Subcutaneous abdominal adipose tissue (tissue), 5 donors: Measurements from ENCODE around the gene ANKRD42.
"Not testable (repeated sequence)": the region's sequence is repeated elsewhere in the genome, so short reads cannot be mapped to it uniquely, and the experiment has no call there.

Experiments
- H3K27ac ChIP-seq: one replicate; pipeline ENCODE4 v1.7.0; 2013; ENCODE audit warnings: low read depth, mild to moderate bottlenecking, inconsistent platforms, low read length, moderate library complexity
- H3K27me3 ChIP-seq, 5 donors: one replicate each; pipeline ENCODE4 v1.7.0; 2013; ENCODE audit warnings: low read length in 5 of 5, inconsistent platforms in 1 of 5; ENCODE audit not compliant: control insufficient read depth in 5 of 5, insufficient read depth in 4 of 5
- H3K36me3 ChIP-seq, 5 donors: one replicate each; pipeline ENCODE4 v1.7.0; 2013; ENCODE audit warnings: low read length in 5 of 5; ENCODE audit not compliant: control insufficient read depth in 5 of 5, insufficient read depth in 5 of 5
- H3K4me1 ChIP-seq, 5 donors: one replicate each; pipeline ENCODE4 v1.7.0; 2013; ENCODE audit warnings: low read length in 5 of 5, mild to moderate bottlenecking in 3 of 5, moderate library complexity in 1 of 5; ENCODE audit not compliant: control insufficient read depth in 5 of 5, insufficient read depth in 5 of 5
- H3K4me3 ChIP-seq, 5 donors: one replicate each; pipeline ENCODE4 v1.7.0; 2013; ENCODE audit warnings: low read length in 5 of 5, low read depth in 1 of 5
- H3K9ac ChIP-seq, 5 donors: one replicate each; pipeline ENCODE4 v1.7.0; 2013; ENCODE audit warnings: low read length in 5 of 5, mild to moderate bottlenecking in 4 of 5, moderate library complexity in 3 of 5
- H3K9me3 ChIP-seq, 5 donors: one replicate each; pipeline ENCODE4 v1.7.0; 2013; ENCODE audit warnings: low read length in 5 of 5; ENCODE audit not compliant: control insufficient read depth in 5 of 5
- donor health status: healthy.
- donor health status: healthy.
- donor health status: healthy.
- donor health status: healthy.
- donor health status: healthy.

Gene ANKRD42

GRCh38 chr11:83256602-83257340 is 63.3 kb downstream of the ANKRD42 start:
- H3K27ac ChIP-seq, result peak overlapping the region; percentile 26

GRCh38 chr11:83257761-83258168 is 64.3 kb downstream of the ANKRD42 start:
- H3K27me3 ChIP-seq, result no peaks in the 10 kb centered on the region
- peaks cover 0 to 15% (median 2%) of the 10 kb centered on the region in 5 donors for H3K4me1 ChIP-seq
- H3K4me3 ChIP-seq, result no peak overlapping the region
- H3K9ac ChIP-seq, result no peak overlapping the region
- H3K27ac ChIP-seq, result peak overlapping the region; percentile 26
- H3K36me3 ChIP-seq, result peaks cover 17 to 40% (median 29%) of the 10 kb centered on the region in 5 donors
- H3K9me3 ChIP-seq, result no peaks in the 10 kb centered on the region

More at GRCh38 chr11:83256602-83257340, 63.3 kb downstream of the ANKRD42 start:
- H3K36me3 ChIP-seq, result peaks cover 17 to 39% (median 24%) of the 10 kb centered on the region in 5 donors
- no peaks in the 10 kb centered on the region for H3K9me3 ChIP-seq
- no peak overlapping the region for H3K9ac ChIP-seq
- H3K4me1 ChIP-seq, result peaks cover 0 to 15% (median 2%) of the 10 kb centered on the region in 5 donors
- no peaks in the 10 kb centered on the region for H3K27me3 ChIP-seq
- H3K4me3 ChIP-seq, result no peak overlapping the region

GRCh38 chr11:83259559-83259958 is 66.0 kb downstream of the ANKRD42 start:
- no peak overlapping the region for H3K27ac ChIP-seq
- peaks cover 0 to 15% (median 2%) of the 10 kb centered on the region in 5 donors for H3K4me1 ChIP-seq
- H3K27me3 ChIP-seq, result no peaks in the 10 kb centered on the region
- H3K9me3 ChIP-seq, result no peaks in the 10 kb centered on the region
- H3K36me3 ChIP-seq, result peaks cover 27 to 50% (median 43%) of the 10 kb centered on the region in 5 donors
- H3K9ac ChIP-seq, result no peak overlapping the region
- H3K4me3 ChIP-seq, result no peak overlapping the region

- H3K4me1 ChIP-seq, result no peaks in the 10 kb centered on the region
- H3K4me3 ChIP-seq, result no peak overlapping the region
- H3K27ac ChIP-seq, result no peak overlapping the region
- H3K9me3 ChIP-seq, result no peaks in the 10 kb centered on the region
- H3K27me3 ChIP-seq, result no peaks in the 10 kb centered on the region
- peaks cover 28 to 44% (median 41%) of the 10 kb centered on the region in 5 donors for H3K36me3 ChIP-seq
- no peak overlapping the region for H3K9ac ChIP-seq
Observed at GRCh38 chr11:83265331-83265730, 71.8 kb downstream of the ANKRD42 start.

GRCh38 chr11:83269080-83269479 is 75.6 kb downstream of the ANKRD42 start:
- H3K4me1 ChIP-seq, H3K27ac ChIP-seq, H3K9ac ChIP-seq, H3K4me3 ChIP-seq, H3K27me3 ChIP-seq, H3K9me3 ChIP-seq: not testable (repeated sequence)
- H3K36me3 ChIP-seq, result peaks cover 23 to 36% (median 33%) of the 10 kb centered on the region in 5 donors

- H3K4me3 ChIP-seq, H3K27me3 ChIP-seq, H3K9ac ChIP-seq, H3K9me3 ChIP-seq, H3K4me1 ChIP-seq, H3K27ac ChIP-seq: not testable (repeated sequence)
- H3K36me3 ChIP-seq, result peaks cover 21 to 40% (median 30%) of the 10 kb centered on the region in 5 donors
Observed at GRCh38 chr11:83271734-83272133, 78.2 kb downstream of the ANKRD42 start.

- Histone ChIP-seq H3K27me3 (no peaks in the 10 kb centered on the region), H3K36me3 (peaks cover 29 to 42% (median 32%) of the 10 kb centered on the region in 5 donors), H3K27ac (no peak overlapping the region), H3K4me3 (no peak overlapping the region), H3K4me1 (no peaks in the 10 kb centered on the region), H3K9me3 (no peaks in the 10 kb centered on the region), H3K9ac (no peak overlapping the region)
Observed at GRCh38 chr11:83272627-83273026, 79.1 kb downstream of the ANKRD42 start.

- no peaks in the 10 kb centered on the region for H3K9me3 ChIP-seq
- no peak overlapping the region for H3K4me3 ChIP-seq
- no peak overlapping the region for H3K9ac ChIP-seq
- H3K4me1 ChIP-seq, result no peaks in the 10 kb centered on the region
- H3K36me3 ChIP-seq, result peaks cover 35 to 53% (median 45%) of the 10 kb centered on the region in 5 donors
- H3K27ac ChIP-seq, result no peak overlapping the region
- H3K27me3 ChIP-seq, result no peaks in the 10 kb centered on the region
Observed at GRCh38 chr11:83275888-83276641, 82.6 kb downstream of the ANKRD42 start.

- H3K4me3 ChIP-seq, result no peak overlapping the region
- H3K27me3 ChIP-seq, result no peaks in the 10 kb centered on the region
- no peaks in the 10 kb centered on the region for H3K9me3 ChIP-seq
- peaks cover 0 to 18% (median 17%) of the 10 kb centered on the region in 5 donors for H3K4me1 ChIP-seq
- H3K36me3 ChIP-seq, result peaks cover 28 to 41% (median 36%) of the 10 kb centered on the region in 5 donors
- H3K9ac ChIP-seq, result no peak overlapping the region
- H3K27ac ChIP-seq, result no peak overlapping the region
Observed at GRCh38 chr11:83278351-83278750, 84.8 kb downstream of the ANKRD42 start.

GRCh38 chr11:83280256-83280655 is 86.7 kb downstream of the ANKRD42 start:
- Histone ChIP-seq H3K4me3 (no peak overlapping the region), H3K4me1 (peaks cover 3 to 36% (median 34%) of the 10 kb centered on the region in 5 donors), H3K36me3 (peaks cover 21 to 27% (median 24%) of the 10 kb centered on the region in 5 donors), H3K27me3 (no peaks in the 10 kb centered on the region), H3K9ac (no peak overlapping the region), H3K9me3 (no peaks in the 10 kb centered on the region), H3K27ac (no peak overlapping the region)
